ENCODE results near the gene CNNM1.

CNNM1 gene

DNA sequence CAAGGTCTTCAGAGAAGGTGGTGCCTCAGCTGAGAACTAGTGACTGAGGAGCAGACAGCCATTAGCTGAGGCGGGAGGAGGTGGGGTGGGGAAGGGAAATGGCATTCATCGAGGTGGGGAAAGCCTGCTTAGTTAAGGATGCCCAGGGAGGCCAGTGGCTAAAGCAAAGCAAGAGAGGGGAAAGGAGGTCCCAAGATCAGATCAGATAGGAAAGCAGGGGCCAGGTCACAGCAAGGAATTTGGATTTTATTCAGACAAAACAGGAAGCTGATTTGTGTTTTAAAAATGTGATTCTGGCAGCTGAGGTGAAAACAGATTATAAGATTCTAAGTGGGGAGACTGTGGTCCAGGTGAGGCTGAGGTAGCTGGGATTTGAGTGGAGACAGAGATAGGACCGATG, 45.8 kb downstream of the CNNM1 start:
- DNase-seq, result no peak

DNA sequence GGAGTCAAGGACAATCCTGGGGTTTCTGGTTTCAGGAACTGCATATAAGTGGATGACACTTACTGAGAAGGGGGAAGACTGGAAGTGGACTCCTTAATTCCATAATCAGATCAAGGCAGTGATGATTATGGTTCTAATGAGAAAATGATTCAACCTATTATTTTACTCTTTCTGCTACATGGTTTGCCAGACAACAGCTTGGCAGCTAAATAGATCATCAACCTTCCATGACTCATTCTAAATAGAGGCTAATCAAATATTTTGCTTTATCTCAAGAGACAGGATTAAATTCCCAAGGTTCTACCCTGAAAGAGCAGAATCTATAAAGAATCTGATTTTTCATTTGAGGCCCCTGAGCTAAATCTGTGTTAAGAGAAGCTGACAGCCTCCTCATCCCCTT, 46.3 kb downstream of the CNNM1 start:
- no peak for DNase-seq

DNA sequence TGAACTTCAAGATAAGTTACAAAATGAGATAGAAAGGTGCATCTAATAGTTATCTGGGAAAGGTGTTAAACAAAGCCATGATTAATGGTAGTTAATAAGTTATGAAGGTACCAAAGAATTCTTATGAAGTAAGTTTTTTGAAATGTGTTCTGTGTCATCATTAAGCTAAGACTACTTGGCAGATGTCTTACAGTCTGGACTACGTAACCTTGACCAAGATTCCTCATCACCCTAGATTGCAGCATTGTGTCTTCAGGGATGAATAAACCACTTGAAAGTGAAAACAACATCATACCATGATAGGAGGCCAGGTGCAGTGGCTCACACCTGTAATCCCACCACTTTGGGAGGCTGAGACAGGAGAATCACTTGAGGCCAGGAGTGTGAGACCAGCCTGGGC, 53.0 kb downstream of the CNNM1 start:
- no peak for DNase-seq

DNA sequence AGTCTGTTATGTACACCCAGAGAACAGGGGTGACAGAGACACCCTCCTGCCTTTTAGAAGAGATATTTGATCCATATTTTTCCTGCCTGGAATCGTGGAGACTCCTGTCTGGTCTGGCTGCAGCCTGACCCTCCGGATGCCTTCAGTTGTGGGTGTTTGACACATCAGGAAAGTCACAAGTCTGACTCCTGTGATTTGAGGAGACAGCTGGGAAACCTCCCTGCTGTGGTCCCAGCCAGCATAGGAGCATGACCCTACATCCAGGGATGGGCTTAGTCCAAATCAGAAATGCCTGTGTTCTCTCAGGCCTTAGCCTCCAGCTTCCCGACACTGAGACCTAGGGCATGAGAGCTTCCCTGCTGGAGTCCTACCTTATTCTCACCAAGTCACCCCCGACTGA, 57.9 kb downstream of the CNNM1 start:
- DNase-seq, result no peak

DNA sequence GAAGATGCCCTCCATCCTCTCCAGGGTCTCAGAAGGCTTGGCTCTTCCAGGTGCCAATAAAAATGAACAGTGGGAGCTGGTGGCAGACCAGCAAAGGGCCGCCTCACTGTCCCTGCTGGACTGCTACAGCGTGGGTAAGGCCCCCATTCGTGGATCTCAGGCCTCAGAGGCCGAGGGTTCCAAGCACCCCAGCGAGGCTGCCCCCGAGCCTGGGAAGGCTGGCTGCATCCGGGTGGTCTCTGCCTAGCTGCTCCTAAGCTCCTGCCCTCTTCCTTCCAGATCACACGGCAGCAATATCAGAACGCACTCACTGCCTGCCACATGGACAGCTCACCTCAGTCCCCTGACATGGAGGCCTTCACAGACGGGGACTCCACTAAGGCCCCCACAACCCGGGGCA, 58.4 kb downstream of the CNNM1 start:
- DNase-seq, result no peak

DNA sequence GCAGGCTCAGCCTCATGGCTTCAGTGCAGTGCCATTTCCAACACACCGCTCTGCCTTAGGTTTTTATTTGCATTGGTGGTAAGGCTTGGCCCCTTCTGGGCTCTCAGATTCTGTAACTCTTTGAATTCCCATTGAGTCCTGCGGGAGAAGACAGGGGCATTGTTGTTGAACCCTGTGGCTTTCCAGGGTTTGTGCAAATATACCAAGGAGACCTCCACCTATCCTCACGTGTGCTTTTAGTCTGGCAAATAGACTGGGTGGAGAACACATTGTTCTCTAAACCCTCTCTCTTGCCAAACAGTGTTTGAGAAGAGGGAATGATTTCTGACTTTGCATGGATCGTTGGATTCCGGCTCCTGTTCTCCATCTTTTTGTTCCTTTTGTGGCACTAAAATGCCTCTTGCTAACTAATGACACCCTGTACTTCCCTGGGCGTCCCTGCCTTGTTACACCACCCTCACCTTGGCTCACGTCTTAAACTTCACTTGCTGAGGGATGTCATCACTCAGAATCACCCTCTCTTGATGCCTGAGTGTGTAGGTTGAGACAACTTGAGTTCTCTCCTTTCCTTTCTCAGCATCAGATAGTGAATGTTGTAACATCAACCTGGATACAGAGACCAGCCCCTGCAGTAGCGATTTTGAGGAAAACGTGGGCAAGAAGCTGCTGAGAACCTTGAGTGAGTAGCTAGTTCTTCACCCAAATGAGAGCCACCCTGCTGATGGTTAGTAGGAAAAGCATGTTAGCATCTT, 60.7 kb downstream of the CNNM1 start:
- no peak for DNase-seq

DNA sequence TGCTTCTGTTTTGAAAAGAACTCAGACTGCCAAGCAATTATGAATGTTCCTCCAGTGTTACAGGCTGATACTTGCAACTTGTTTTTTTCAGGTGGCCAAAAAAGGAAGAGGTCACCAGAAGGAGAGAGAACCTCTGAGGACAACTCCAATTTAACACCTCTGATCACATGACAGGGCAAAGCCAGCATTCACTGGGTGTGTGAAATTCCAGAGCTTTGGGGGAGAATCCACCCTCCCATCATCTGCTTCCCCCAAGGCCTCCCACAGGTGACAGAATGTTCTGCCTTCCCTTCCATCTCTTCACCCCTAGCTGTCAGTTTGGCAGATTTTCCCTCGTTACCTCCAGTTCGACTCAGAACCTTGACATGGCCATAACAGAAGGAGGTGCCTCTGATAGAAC, 62.2 kb downstream of the CNNM1 start:
- DNase-seq, result no peak

DNA sequence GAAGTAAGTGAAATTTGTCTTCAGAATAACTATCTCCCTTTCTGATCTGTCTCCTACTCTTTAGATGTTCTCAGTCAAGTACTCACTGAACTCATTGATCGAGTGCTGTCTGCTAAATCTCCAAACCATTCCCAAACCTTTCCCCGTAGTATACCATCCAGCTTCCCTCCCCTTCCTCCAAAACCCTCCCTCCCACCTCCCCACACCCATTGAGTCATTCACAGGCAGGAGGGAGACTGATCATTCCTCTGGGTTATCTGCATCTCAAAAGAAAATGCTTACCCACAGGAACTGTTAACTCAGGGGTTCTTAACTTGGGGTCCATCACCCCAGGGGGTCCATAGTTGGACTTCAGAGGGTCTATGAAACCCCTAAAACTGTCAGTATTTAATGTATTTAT, 63.9 kb downstream of the CNNM1 start:
- DNase-seq, result no peak

DNA sequence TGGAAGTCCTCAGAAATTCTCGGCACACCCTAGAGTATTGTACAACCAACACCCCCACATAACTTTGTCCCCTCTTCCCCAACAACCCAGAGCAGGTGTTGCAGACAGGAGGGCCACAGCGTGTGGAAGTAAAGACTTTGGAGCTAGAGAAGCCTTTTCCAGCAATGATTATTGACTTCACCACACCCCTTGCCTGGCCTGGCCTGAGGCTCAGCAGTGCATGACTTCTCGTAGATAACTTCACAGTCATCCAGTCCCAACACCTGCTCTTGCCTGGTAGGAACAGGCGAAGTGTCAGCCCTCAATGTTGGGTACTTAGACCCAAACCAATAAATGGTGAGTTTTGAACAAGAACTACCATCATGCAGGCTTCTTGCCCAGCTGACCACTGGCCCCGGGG, 64.5 kb downstream of the CNNM1 start:
- DNase-seq, result no peak

DNA sequence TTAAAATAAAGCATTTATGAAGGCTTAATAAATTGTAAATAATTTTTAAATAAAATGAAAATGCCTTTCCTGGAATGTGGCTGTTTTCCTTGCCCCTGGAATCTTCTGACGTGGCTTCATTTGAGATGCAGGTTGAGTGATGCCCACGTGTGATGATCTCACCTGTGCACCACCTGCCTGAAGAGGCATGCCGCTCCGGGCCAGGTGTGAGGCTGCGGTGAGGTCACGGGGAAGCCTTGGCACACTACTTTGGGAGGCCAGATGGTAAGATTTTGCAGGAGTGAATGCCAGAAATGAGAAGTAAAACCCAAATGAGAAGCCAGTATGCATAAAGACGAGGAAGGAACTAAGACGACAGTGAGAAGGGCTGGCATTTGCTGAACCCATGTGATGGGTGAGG, 65.1 kb downstream of the CNNM1 start:
- DNase-seq, result no peak

DNA sequence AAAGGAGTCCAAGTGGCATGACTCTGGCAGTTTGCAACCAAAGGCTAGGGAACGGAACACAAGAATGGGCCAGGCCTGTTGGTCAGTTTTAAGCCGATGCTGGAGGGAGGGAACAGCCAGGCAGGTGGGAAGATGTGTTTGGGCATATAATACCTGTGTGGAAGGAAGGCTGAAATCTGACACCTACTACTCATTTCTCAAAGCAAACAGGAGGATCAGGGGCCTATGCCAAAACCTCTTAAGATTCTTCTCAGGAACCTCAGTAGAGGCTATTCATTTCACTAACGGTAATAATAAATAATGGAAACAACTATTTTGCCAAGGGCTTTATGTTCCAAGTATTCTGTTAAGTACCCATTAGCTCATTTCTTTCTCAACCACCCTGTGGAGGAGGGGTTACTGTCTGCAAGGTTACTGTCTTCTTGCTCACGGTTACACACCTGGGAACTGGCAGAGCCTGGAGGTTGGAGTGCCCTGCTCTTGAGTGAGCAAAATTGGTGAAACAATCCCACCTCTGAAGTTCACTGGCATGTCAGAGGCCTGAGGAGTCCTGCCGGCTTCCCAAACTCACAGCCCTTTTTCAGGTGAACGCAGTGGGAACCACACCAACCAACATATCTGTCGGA, 65.7 kb downstream of the CNNM1 start:
- no peak for DNase-seq

DNA sequence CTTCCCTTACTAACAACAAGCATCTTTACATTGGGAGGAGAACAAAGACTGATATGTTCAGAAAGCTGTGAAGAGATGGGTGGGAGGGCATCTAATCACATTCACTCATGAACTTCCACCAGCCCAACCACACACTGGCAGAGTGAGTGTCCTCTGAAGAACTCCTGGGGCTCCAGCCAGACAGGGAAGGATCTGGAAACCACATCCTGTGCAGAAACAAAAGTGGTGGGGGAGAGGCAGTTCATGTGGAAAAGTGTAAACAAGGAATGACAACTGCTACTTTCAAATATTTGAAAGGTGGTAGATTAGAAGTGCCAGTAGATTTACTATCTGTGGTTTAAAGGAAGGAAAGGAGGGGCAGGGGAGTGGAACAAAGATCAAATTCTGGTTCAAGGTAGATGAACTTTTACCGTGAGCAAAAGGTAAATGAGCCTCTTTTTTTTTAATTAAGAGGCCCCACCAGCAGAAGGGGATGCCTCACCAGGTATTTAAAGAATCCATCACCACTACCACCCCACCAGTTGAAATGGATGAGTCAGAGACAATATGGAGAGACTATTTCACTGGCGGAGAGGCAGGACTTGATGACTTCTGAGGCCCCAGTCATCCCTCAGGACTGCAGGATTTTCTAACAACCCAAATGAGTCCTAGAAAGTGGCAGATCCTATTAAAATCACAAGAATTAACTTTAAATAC, 66.7 kb downstream of the CNNM1 start:
- DNase-seq, result no peak

DNA sequence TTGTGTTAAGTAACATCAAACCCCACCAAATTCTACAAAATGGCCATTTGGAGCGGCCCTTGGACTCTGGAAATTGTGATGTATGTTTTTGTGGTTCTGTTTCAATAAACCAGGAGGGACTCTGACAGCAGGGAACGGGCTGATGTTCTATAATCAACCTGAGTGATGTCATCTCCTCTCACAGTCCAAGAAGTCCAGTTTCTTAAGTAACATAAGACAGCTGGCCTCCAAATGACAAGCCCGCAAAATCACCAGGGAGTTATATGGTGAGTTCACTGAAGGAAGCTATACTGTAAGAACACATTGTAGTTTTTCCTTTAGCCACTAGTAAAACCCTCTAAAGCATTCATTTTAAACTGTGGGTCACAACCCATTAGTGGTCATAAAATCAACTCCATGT, 67.3 kb downstream of the CNNM1 start:
- DNase-seq, result no peak

DNA sequence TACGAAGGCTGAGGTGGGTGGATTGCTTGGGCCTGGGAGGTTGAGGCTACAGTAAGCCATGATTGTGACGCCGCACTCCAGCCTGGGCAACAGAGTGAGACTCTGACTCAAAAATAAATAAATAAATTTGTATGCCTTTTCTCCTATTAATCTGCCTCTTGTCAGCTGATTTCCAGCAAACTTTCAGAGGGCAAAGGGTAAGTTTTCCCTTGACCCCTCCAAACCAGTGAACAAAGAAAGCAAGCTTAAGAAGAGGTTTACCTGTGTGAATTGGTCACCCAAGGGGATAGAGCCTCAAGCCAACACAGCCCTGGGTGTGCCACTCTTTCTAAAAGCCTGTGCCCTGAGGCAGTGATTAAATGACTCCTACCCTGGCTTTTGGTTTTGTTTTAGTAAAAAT, 70.5 kb downstream of the CNNM1 start:
- DNase-seq, result no peak

DNA sequence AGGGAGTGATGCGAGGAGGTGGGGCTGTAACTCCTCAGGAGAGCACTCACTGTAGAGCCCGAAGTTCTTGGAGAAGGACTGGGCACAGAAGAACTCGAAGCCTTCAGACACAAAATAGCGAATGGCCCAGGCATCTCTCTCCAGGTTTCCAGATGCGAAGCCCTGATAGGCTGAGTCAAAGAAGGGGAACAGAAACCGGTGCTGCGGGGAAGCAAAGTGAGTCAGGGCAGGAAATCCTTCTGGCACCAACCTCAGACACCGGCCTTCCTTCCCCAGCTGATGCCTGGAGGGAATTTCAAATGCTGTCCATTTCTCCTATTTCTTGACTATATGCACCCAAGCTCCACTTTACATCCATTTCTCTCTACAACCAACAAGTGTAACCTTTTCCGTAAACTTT, 74.5 kb downstream of the CNNM1 start:
- no peak for DNase-seq

DNA sequence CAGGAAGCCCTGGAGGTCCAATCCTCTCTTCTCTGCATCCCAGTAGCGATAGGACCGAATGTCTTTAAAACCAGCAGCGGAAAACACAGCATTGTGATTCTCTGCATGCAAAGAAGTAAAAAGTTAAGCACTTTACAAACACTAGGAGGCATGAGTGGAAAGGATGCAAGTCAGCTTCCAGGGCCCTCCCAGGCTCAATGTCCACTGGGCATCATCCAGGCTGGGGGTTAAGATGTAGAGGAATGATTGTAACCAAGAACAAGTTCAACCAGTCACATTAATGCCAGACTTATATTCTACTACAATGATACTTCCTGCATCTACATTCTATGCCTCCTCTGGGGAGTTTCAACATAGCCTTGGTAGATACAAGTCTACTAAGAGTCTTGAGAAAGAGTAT, 77.0 kb downstream of the CNNM1 start:
- no peak for DNase-seq

DNA sequence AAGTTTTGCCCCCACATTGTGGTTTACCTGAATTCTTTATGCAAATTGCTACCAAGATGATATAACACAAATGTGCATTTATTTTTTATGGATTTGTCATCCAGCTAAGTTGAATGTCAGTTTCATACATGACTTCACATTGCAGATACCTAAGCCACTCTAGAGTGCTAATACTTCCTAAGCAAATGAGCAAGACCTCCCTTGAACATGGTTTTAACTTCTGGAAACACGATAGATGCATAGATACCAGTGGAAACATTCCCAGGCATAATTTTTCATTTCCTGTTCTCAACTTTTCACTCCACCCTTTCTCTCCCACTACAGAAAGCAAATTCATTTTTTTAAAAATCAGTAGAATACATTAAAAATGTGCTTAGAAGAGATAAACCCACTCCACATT, 81.0 kb downstream of the CNNM1 start:
- DNase-seq, result no peak

DNA sequence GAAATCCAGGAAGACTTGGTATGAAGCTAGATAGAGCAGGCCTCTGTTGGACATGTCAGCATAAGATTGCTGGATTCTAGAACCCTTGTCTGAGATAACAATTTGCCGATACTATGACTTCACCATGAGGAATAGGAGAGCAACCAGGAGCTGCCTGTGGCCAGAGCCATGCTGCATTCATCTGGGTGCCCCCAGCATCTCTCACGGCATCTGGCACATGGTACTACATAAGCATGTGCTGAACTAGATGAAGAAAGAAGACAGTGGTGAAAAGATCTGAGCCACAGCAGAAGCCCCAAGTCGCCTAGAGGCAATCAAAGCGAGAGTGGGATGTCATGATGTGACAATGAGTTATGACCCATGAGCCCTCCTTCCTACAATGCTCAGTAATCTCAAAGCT, 81.7 kb downstream of the CNNM1 start:
- no peak for DNase-seq

DNA sequence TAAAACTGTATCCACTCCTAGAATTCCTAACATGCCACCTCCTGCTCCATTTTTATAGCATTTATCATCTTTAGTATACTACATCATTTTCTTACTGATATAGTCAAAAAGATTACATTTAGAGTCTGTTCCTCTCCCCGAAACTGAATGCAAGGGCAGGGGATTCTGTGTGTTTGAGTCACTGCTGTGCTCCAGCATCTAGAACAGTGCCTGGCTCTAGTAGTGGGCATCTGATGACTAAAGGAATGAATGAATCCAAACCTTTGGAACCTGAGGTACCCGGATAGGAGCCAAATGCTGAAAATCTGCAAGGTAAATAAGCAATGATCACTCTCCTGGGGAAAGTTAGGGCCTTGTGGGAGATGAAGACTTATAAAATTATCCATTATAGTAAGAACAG, 82.4 kb downstream of the CNNM1 start:
- no peak for DNase-seq

DNA sequence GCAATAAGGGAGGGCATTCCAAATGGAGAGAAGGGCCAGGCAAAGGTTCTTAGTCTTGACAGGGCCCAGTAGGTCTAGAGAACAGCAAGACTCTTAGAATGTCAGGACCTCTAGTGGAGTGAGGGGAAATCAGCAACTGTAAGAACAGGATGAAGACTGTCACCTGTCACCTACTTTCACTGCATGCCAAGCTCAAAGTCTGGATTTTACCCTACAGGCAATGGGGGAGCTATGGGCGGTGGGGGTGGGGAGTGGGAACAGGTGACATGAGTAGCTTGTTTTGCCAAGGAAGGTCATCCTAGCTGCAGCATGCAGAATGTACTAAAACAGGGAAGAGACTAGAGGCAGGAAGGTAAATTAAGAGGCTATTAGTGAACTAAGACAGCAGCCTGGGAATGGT, 82.9 kb downstream of the CNNM1 start:
- no peak for DNase-seq

DNA sequence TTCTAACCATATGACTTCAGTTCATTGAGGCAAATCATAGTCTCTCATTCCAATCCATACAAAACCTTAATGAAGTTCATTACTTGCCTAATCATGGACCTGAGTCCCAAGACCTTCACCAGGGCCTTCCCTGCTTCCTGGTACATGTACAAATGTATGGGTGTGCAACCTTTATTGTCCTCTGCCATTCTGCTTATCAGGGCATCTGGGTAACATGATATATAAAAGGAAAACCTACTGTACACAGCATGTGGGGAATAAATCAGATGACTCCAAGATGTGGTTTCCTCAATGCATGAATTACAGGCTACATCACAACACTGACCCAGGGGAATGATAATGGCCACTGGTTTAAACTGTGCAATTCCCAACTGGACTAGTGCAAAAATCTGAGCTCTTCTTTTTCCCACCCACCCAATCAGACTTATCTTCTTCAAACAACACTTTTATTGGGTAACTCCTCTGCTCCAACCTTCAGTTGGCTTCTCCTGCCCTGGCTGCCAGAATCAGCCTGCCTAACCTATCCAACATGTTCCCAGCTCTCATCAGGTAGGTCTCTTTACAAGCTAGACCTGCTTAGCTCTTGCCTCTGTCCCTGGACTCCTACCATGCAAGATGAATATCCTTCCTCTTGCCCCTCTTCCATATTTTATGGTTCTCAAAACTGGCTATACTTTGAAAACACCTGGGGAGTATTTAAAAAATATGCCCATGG, 89.9 kb downstream of the CNNM1 start:
- DNase-seq, result no peak

DNA sequence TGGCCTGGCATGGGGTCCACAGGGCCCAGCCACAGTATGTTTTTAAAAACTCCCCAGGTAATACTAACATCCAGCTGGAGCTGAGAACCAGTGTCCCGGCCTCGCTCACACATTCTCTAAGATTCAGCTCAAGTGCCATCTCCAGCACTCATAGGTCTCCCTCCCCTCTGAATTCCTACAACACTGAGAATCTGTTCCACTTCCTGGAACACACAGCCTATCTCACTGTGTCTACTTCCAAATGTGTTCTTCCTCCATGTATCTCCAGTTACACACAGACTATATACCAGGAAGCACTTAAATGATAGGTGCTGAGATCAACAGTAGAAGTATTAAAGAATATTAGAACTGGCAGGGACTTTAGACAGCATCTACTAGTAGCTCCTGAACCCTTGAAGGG, 90.5 kb downstream of the CNNM1 start:
- no peak for DNase-seq

DNA sequence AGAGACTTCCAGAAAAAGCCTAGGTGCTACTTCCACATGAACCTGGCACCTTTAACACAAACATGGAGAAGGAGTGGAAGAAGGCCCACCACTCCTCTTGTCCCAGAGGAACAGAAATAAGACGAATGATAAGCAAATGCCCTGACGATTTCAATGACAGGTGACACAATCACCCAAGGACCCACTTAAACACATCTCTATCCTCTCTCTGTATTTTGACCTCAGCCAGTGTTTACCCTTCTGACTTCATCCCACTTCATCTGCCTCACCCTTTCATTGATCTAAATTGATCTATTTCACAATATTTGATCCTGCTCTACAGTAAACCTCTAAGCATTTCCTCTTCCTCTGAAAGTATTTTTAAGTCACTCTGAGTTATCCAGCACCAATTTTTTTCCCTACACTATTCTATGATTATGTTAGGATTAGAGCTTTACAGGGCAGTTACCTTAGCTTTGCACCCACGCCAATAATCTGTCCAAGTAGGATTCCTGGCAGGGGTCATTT, 92.1 kb downstream of the CNNM1 start:
- no peak for DNase-seq

Data from activated T-cell treated with anti-CD3 and anti-CD28 coated beads, Interleukin-2, amount 50 U/mL, for 48 hours (primary cell).